H9 (cell line): ENCODE measurements around the gene CASP8AP2. TPM values are rescaled to one million over a fixed set of nuclear protein-coding genes. Genes with fewer than 3 reads are reported as not detected.

Experiments used
- DNase-seq: peaks from one replicate; pipeline ENCODE4 v3.0.0-alpha.2; 2017
- H2AFZ ChIP-seq: one replicate; pipeline ENCODE4 v1.6.1; 2013; ENCODE audit warnings: mild to moderate bottlenecking, low read length, control low read depth, moderate library complexity
- H2AK5ac ChIP-seq: 2 replicates; pipeline ENCODE4 v1.6.1; 2013; ENCODE audit warnings: low read length, control low read depth, mixed read lengths; ENCODE audit not compliant: insufficient read length
- H2BK120ac ChIP-seq: one replicate; pipeline ENCODE4 v1.6.1; 2013; ENCODE audit warnings: low read depth, mild to moderate bottlenecking, low read length, control low read depth, inconsistent platforms; ENCODE audit not compliant: poor library complexity, severe bottlenecking
- H2BK12ac ChIP-seq: 2 replicates; pipeline ENCODE4 v1.6.1; 2013; ENCODE audit warnings: low read length, control low read depth, mixed read lengths, low read depth; ENCODE audit not compliant: insufficient read length
- H2BK15ac ChIP-seq: 2 replicates; pipeline ENCODE4 v1.6.1; 2013; ENCODE audit warnings: low read depth, low read length, control low read depth
- H2BK20ac ChIP-seq: one replicate; pipeline ENCODE4 v1.6.1; 2013; ENCODE audit warnings: low read depth, mild to moderate bottlenecking, low read length, control low read depth, inconsistent platforms; ENCODE audit not compliant: poor library complexity, severe bottlenecking
- H2BK5ac ChIP-seq: 2 replicates; pipeline ENCODE4 v1.6.1; 2013; ENCODE audit warnings: low read length, control low read depth, mixed read lengths; ENCODE audit not compliant: insufficient read length
- H3K14ac ChIP-seq: 2 replicates; pipeline ENCODE4 v1.6.1; 2013; ENCODE audit warnings: low read length, control low read depth; ENCODE audit not compliant: insufficient read depth
- H3K18ac ChIP-seq: 2 replicates; pipeline ENCODE4 v1.6.1; 2013; ENCODE audit warnings: low read depth, mild to moderate bottlenecking, mixed read lengths, low read length, control low read depth; ENCODE audit not compliant: insufficient read length
- H3K23ac ChIP-seq: 2 replicates; pipeline ENCODE4 v1.6.1; 2013; ENCODE audit warnings: low read length, control low read depth, mixed read lengths, low read depth; ENCODE audit not compliant: insufficient read length
- H3K23me2 ChIP-seq: 2 replicates; pipeline ENCODE4 v1.6.1; 2013; ENCODE audit warnings: low read depth, mild to moderate bottlenecking, mixed read lengths, low read length, control low read depth; ENCODE audit not compliant: insufficient read length, poor library complexity, severe bottlenecking
- H3K27ac ChIP-seq: 2 replicates; pipeline ENCODE4 v1.5.1; 2013; ENCODE audit warnings: low read length, control low read depth, mixed read lengths, low read depth; ENCODE audit not compliant: insufficient read length
- H3K27me3 ChIP-seq: 2 replicates; pipeline ENCODE4 v1.6.1; 2013; ENCODE audit warnings: low read length, control low read depth, inconsistent platforms; ENCODE audit not compliant: insufficient read depth
- H3K4ac ChIP-seq: 2 replicates; pipeline ENCODE4 v1.6.1; 2013; ENCODE audit warnings: low read depth, mild to moderate bottlenecking, control low read depth, inconsistent platforms, low read length, moderate library complexity
- H3K4me1 ChIP-seq: 2 replicates; pipeline ENCODE4 v1.6.1; 2013; ENCODE audit warnings: low read length, control low read depth, inconsistent platforms; ENCODE audit not compliant: insufficient read depth
- H3K4me2 ChIP-seq: 2 replicates; pipeline ENCODE4 v1.6.1; 2013; ENCODE audit warnings: low read length, control low read depth, mixed read lengths; ENCODE audit not compliant: insufficient read length, insufficient read depth
- H3K56ac ChIP-seq: 2 replicates; pipeline ENCODE4 v1.6.1; 2013; ENCODE audit warnings: low read depth, mild to moderate bottlenecking, mixed read lengths, low read length, control low read depth; ENCODE audit not compliant: insufficient read length
- H3K79me1 ChIP-seq: 2 replicates; pipeline ENCODE4 v1.6.1; 2013; ENCODE audit warnings: low read depth, mild to moderate bottlenecking, moderate library complexity, low read length, control low read depth, inconsistent platforms; ENCODE audit not compliant: insufficient read depth, poor library complexity, severe bottlenecking
- H3K79me2 ChIP-seq: 2 replicates; pipeline ENCODE4 v1.6.1; 2013; ENCODE audit warnings: low read length, control low read depth, inconsistent platforms; ENCODE audit not compliant: insufficient read depth
- H3K9ac ChIP-seq: 2 replicates; pipeline ENCODE4 v1.6.1; 2013; ENCODE audit warnings: low read length, control low read depth, mixed read lengths; ENCODE audit not compliant: insufficient read length; ENCODE audit errors: extremely low read depth
- H3K9me3 ChIP-seq: one replicate; pipeline ENCODE4 v1.6.1; 2013; ENCODE audit warnings: low read depth, low read length, inconsistent platforms; ENCODE audit not compliant: control insufficient read depth
- H3T11ph ChIP-seq: one replicate; pipeline ENCODE4 v1.6.1; 2013; ENCODE audit warnings: mild to moderate bottlenecking, low read length, control low read depth, inconsistent platforms
- H4K20me1 ChIP-seq: one replicate; pipeline ENCODE4 v1.6.1; 2013; ENCODE audit not compliant: control insufficient read depth, insufficient read length, insufficient read depth
- H4K5ac ChIP-seq: 2 replicates; pipeline ENCODE4 v1.6.1; 2013; ENCODE audit warnings: low read depth, mild to moderate bottlenecking, mixed read lengths, low read length, control low read depth; ENCODE audit not compliant: insufficient read length
- H4K8ac ChIP-seq: replicated peaks from 2 replicates; pipeline ENCODE4 v1.6.1; 2013; ENCODE audit warnings: low read length, control low read depth, mixed read lengths, low read depth; ENCODE audit not compliant: insufficient read length
- H4K91ac ChIP-seq: 2 replicates; pipeline ENCODE4 v1.6.1; 2013; ENCODE audit warnings: low read depth, mild to moderate bottlenecking, moderate library complexity, mixed read lengths, low read length, control low read depth; ENCODE audit not compliant: insufficient read length
- H3K27ac Mint-ChIP-seq, 3 experiments: 2 replicates in 2 of 3; 3 replicates in 1 of 3; pipeline ENCODE4 v1.8.0; 2020 to 2021; ENCODE audit warnings: mixed read lengths in 3 of 3, mild to moderate bottlenecking in 1 of 3, moderate library complexity in 1 of 3
- H3K27me3 Mint-ChIP-seq: 2 replicates; pipeline ENCODE4 v1.8.0; 2021; ENCODE audit warnings: low read depth, mild to moderate bottlenecking, moderate library complexity, mixed read lengths
- H3K36me3 Mint-ChIP-seq, 3 experiments: 2 replicates in 2 of 3; 3 replicates in 1 of 3; pipeline ENCODE4 v1.8.0; 2020 to 2021; ENCODE audit warnings: low read depth in 3 of 3, mixed read lengths in 3 of 3; ENCODE audit not compliant: insufficient read depth in 1 of 3
- H3K4me1 Mint-ChIP-seq, 2 experiments: 2 replicates each; pipeline ENCODE4 v1.8.0; 2020; ENCODE audit warnings: mixed read lengths in 2 of 2
- H3K4me3 Mint-ChIP-seq, 2 experiments: 2 replicates in 1 of 2; 3 replicates in 1 of 2; pipeline ENCODE4 v1.8.0; 2020 to 2021; ENCODE audit warnings: mild to moderate bottlenecking in 2 of 2, mixed read lengths in 2 of 2, moderate library complexity in 1 of 2
- H3K9me3 Mint-ChIP-seq, 2 experiments: 2 replicates in 1 of 2; 3 replicates in 1 of 2; pipeline ENCODE4 v1.8.0; 2020; ENCODE audit warnings: mild to moderate bottlenecking in 2 of 2, mixed read lengths in 2 of 2, moderate library complexity in 1 of 2
- WGBS: extraction: QIAGEN DNeasy Blood & Tissue Kit; methylation state at CpG from one replicate; pipeline ENCODE4 v1.1.7; 2013; ENCODE audit warnings: missing lambda C conversion rate, low lambda C conversion rate, mixed read lengths; ENCODE audit not compliant: insufficient read length; ENCODE audit errors: extremely low coverage; 5-methylcytosine and 5-hydroxymethylcytosine counted together
- total RNA-seq: library from RNA; stranded (reverse); gene quantifications from 2 replicates; pipeline ENCODE4 v1.2.1, GENCODE V29; 2021
- TF ChIP-seq, protein P1 (sequence below): fragments of 200-600 bp; sonication (generic); conservative IDR thresholded peaks from 3 replicates; pipeline ENCODE4 v1.8.0; 2021; ENCODE audit warnings: antibody characterized with exemption, mild to moderate bottlenecking

Gene CASP8AP2
- total RNA-seq, 1 experiment from 2014 or later, result 33.6 TPM

DNA sequence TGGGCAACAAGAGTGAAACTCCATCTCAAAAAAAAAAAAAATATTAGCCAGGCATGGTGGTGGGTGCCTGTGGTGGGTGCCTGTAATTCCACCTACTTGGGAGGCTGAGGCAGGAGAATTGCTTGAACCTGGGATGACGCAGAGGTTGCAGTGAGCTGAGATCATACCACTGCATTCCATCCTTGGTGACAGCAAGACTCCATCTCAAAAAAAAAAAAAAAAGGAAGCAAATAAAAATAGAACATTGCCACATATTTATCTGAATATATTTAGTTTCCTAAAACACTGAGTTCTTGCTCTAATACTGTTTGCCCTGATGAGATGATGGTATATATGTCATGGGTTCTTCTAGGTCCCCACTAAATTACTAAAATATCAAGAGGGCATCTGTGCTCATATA is 28.4 kb downstream of the CASP8AP2 start:
- peaks cover 54 to 81% (median 76%) of the 10 kb centered on the region in 3 experiments for H3K36me3 Mint-ChIP-seq
- TF ChIP-seq, protein P1, sequence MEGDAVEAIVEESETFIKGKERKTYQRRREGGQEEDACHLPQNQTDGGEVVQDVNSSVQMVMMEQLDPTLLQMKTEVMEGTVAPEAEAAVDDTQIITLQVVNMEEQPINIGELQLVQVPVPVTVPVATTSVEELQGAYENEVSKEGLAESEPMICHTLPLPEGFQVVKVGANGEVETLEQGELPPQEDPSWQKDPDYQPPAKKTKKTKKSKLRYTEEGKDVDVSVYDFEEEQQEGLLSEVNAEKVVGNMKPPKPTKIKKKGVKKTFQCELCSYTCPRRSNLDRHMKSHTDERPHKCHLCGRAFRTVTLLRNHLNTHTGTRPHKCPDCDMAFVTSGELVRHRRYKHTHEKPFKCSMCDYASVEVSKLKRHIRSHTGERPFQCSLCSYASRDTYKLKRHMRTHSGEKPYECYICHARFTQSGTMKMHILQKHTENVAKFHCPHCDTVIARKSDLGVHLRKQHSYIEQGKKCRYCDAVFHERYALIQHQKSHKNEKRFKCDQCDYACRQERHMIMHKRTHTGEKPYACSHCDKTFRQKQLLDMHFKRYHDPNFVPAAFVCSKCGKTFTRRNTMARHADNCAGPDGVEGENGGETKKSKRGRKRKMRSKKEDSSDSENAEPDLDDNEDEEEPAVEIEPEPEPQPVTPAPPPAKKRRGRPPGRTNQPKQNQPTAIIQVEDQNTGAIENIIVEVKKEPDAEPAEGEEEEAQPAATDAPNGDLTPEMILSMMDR, result no peak

More for the DNA sequence above, 28.4 kb downstream of the CASP8AP2 start:
- H3K56ac ChIP-seq, result no peak overlapping the region
- no peaks in the 10 kb centered on the region for H3K23me2 ChIP-seq
- no peaks in the 10 kb centered on the region for H3K4me1 ChIP-seq
- H3K4ac ChIP-seq, result no peak overlapping the region
- H2BK120ac ChIP-seq, result no peak overlapping the region
- H3T11ph ChIP-seq, result no peak overlapping the region
- H2BK12ac ChIP-seq, result no peak overlapping the region
- no peak overlapping the region for H3K23ac ChIP-seq
- H4K8ac ChIP-seq, result no peak overlapping the region
- H3K4me2 ChIP-seq, result no peak overlapping the region
- WGBS, result no CpG with 5 or more reads among the region's 1 CpG
- no peak overlapping the region for H2BK5ac ChIP-seq
- no peak overlapping the region for H2BK20ac ChIP-seq
- no peak overlapping the region for H3K4me3 Mint-ChIP-seq
- H2AFZ ChIP-seq, result no peak overlapping the region
- no peak overlapping the region for H2BK15ac ChIP-seq
- H4K5ac ChIP-seq, result no peak overlapping the region
- H3K79me2 ChIP-seq, result no peaks in the 10 kb centered on the region
- no peak overlapping the region for H4K91ac ChIP-seq
- H2AK5ac ChIP-seq, result no peak overlapping the region
- H3K27me3 ChIP-seq, result no peaks in the 10 kb centered on the region
- H3K4me1 Mint-ChIP-seq, result no peaks in the 10 kb centered on the region
- H3K27ac Mint-ChIP-seq, result no peak overlapping the region
- no peaks in the 10 kb centered on the region for H3K27me3 Mint-ChIP-seq
- no peaks in the 10 kb centered on the region for H3K79me1 ChIP-seq
- no peak overlapping the region for H3K18ac ChIP-seq
- H3K9me3 ChIP-seq, result no peaks in the 10 kb centered on the region
- no peak overlapping the region for H3K27ac ChIP-seq
- no peaks in the 10 kb centered on the region for H3K9me3 Mint-ChIP-seq
- no peak for DNase-seq
- H3K9ac ChIP-seq, result no peak overlapping the region
- no peak overlapping the region for H3K14ac ChIP-seq
- no peaks in the 10 kb centered on the region for H4K20me1 ChIP-seq
